ENCODE measurements around the gene COX4I2.
"Not testable (repeated sequence)": the region's sequence is repeated elsewhere in the genome, so short reads cannot be mapped to it uniquely, and the experiment has no call there.

COX4I2 gene

DNA sequence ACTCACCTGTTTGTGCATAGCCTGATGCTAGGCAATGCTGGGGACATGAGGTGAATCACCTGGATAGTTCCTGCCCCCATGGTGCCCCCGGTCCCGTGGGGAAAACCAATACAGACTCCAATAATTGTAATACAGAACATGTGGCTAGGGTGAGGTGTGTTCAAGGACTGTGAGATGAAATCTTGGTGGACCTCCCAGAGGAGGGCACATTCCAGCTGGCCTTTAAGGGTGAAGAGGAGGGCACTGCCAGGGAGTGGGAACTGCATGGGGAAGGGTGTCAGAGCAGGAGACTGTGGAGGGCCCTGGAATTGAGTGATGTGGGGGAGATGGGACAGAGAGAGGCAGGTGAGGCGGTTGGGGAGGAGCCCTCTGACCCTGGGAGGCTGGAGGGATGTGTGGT lies 2.5 kb downstream of the COX4I2 start:
- Histone ChIP-seq H3K4me1 (ENCODE audit: control insufficient read depth, low read depth, low read length) (no peaks in the 10 kb centered on the region), H3K9me3 (ENCODE audit: control insufficient read depth, low read depth, low read length) (no peaks in the 10 kb centered on the region), H3K9ac (ENCODE audit: low read length) (no peak overlapping the region), H3K27me3 (ENCODE audit: control insufficient read depth, insufficient read depth, low read length) (no peaks in the 10 kb centered on the region), H3K4me3 (ENCODE audit: low read length) (no peak overlapping the region), H3K36me3 (ENCODE audit: control insufficient read depth, low read depth, low read length) (no peaks in the 10 kb centered on the region), H3K27ac (ENCODE audit: low read length) (no peak overlapping the region)

DNA sequence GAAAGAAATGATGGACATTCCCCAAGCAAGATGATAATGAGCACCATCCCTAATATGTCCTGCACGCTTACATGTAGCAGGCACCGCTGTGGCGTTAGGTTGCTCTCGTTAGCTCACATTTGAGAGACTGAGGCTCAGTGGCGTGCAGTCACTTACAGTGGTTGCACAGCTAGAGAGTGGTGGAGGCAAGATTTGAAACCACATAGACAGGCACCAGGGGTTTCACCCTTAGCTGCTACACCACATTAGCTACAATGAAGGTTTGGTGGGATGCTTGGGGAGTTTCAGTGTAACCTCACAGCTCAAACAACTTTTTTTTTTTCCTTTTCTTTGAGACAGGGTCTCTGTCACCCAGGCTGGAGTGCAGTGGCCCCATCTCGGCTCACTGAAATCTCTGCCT lies 3.7 kb downstream of the COX4I2 start:
- no peaks in the 10 kb centered on the region for H3K4me1 ChIP-seq (ENCODE audit: control insufficient read depth, low read depth, low read length)
- H3K9me3 ChIP-seq (ENCODE audit: control insufficient read depth, low read depth, low read length) = no peaks in the 10 kb centered on the region
- no peak overlapping the region for H3K4me3 ChIP-seq (ENCODE audit: low read length)
- H3K36me3 ChIP-seq (ENCODE audit: control insufficient read depth, low read depth, low read length) = no peaks in the 10 kb centered on the region
- H3K9ac ChIP-seq (ENCODE audit: low read length) = no peak overlapping the region
- H3K27me3 ChIP-seq (ENCODE audit: control insufficient read depth, insufficient read depth, low read length) = no peaks in the 10 kb centered on the region
- H3K27ac ChIP-seq (ENCODE audit: low read length) = no peak overlapping the region

DNA sequence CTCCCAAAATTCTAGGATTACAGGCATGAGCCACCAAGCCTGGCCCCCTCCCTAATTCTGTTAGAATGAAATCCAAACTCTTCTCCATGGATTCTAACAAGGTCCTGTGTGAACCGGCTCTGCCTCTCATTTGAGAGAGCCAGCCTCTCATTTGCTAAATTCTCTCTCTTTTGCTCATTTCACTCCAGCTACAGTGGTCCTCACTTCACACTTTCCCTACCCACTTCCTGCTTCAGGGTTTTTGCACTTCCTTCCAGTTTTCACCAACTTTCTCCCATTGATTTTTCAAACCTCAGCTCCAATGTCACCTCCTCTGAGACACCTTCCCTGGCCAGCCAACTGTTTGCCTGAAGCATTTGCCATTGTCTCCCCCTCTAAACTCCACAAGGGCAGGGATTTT lies 5.1 kb downstream of the COX4I2 start:
- Histone ChIP-seq H3K27me3 (ENCODE audit: control insufficient read depth, insufficient read depth, low read length) (no peaks in the 10 kb centered on the region), H3K9ac (ENCODE audit: low read length) (no peak overlapping the region), H3K4me3 (ENCODE audit: low read length) (no peak overlapping the region), H3K36me3 (ENCODE audit: control insufficient read depth, low read depth, low read length) (no peaks in the 10 kb centered on the region), H3K9me3 (ENCODE audit: control insufficient read depth, low read depth, low read length) (no peaks in the 10 kb centered on the region), H3K4me1 (ENCODE audit: control insufficient read depth, low read depth, low read length) (no peaks in the 10 kb centered on the region), H3K27ac (ENCODE audit: low read length) (no peak overlapping the region)

DNA sequence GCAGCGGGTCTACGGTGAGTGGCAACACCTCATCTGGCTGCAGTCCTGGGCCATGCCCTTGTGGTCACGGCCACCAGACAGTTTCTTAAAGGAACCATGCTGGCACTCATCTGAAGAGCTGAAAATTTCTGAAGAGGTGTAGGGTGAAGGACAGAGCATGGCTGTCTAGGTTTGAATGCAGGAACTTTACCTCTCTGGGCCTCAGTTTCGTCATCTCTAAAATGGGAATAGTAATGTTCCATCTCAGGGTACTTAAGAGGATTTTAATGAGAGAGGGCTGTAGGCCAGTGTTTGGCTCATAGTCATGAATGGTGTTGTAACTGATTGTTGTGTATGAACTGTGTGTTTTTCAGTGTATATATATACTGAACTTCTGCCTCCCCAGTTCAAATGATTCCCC lies 5.8 kb downstream of the COX4I2 start:
- Histone ChIP-seq H3K36me3 (ENCODE audit: control insufficient read depth, low read depth, low read length) (no peaks in the 10 kb centered on the region), H3K4me1 (ENCODE audit: control insufficient read depth, low read depth, low read length) (no peaks in the 10 kb centered on the region), H3K9me3 (ENCODE audit: control insufficient read depth, low read depth, low read length) (no peaks in the 10 kb centered on the region), H3K4me3 (ENCODE audit: low read length) (no peak overlapping the region), H3K27me3 (ENCODE audit: control insufficient read depth, insufficient read depth, low read length) (no peaks in the 10 kb centered on the region), H3K9ac (ENCODE audit: low read length) (no peak overlapping the region), H3K27ac (ENCODE audit: low read length) (no peak overlapping the region)

DNA sequence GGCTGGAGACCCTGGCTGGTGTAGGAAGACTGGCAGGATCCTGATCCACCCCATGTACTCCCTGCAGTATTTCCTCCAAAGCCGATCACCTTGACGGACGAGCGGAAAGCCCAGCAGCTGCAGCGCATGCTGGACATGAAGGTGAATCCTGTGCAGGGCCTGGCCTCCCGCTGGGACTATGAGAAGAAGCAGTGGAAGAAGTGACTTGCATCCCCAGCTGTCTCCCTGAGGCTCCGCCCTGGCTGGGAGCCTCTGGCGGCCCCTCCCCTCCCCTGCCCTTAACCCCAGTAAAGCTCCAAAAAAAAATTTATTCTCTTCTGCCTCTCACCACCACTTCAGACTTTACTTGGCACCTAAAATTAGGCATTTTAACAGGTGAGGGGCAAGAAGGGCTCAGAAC lies 7.0 kb downstream of the COX4I2 start:
- Histone ChIP-seq H3K4me1 (ENCODE audit: control insufficient read depth, low read depth, low read length) (no peaks in the 10 kb centered on the region), H3K4me3 (ENCODE audit: low read length) (no peak overlapping the region), H3K9ac (ENCODE audit: low read length) (no peak overlapping the region)

DNA sequence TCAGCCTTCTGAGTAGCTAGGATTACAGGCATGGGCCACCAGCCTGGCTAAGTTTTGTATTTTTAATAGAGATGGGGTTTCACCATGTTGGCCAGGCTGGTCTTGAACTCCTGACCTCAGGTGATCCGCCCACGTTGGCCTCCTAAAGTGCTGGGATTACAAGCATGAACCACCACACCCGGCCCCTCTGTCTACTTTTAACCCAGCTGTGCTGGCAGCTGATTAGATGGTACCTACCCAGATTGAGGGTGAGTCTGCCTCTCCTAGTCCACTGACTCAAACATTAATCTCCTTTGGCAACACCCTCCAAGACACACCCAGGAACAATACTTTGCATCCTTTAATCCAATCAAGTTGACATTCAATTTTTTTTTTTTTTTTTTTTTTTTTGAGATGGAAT lies 10.4 kb downstream of the COX4I2 start:
- not testable (repeated sequence) for H3K27ac ChIP-seq (ENCODE audit: low read length); H3K4me1 ChIP-seq (ENCODE audit: control insufficient read depth, low read depth, low read length); H3K9me3 ChIP-seq (ENCODE audit: control insufficient read depth, low read depth, low read length); H3K4me3 ChIP-seq (ENCODE audit: low read length); H3K36me3 ChIP-seq (ENCODE audit: control insufficient read depth, low read depth, low read length); H3K9ac ChIP-seq (ENCODE audit: low read length); H3K27me3 ChIP-seq (ENCODE audit: control insufficient read depth, insufficient read depth, low read length)

More for the DNA sequence above, 7.0 kb downstream of the COX4I2 start:
- Histone ChIP-seq H3K9me3 (ENCODE audit: control insufficient read depth, low read depth, low read length) (no peaks in the 10 kb centered on the region), H3K27me3 (ENCODE audit: control insufficient read depth, insufficient read depth, low read length) (no peaks in the 10 kb centered on the region), H3K36me3 (ENCODE audit: control insufficient read depth, low read depth, low read length) (no peaks in the 10 kb centered on the region), H3K27ac (ENCODE audit: low read length) (no peak overlapping the region)

DNA sequence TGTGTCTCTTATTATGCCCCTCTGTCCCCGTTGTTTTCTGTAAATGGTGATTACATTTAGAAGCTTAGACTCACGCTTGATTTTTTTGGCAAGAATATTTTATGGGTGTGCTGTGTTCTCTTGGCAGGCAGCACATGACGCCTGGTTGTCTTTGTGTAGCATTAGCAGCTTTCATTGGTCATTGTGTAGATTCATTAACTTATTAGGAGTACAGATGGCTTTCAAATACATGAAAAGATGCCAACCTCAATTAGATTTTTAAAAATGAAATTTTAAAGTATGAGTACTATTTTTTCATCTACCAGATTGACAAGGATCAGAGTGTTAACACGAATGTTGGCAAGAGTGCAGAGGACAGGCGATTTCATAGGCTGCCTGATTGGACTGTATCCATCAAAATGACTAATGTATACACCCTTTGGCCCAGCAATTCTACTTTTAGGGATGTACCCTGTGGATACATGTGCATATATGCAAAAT lies 15.2 kb downstream of the COX4I2 start:
- no peaks in the 10 kb centered on the region for H3K27me3 ChIP-seq (ENCODE audit: control insufficient read depth, insufficient read depth, low read length)
- no peaks in the 10 kb centered on the region for H3K9me3 ChIP-seq (ENCODE audit: control insufficient read depth, low read depth, low read length)
- no peak overlapping the region for H3K4me3 ChIP-seq (ENCODE audit: low read length)
- no peak overlapping the region for H3K27ac ChIP-seq (ENCODE audit: low read length)
- no peaks in the 10 kb centered on the region for H3K36me3 ChIP-seq (ENCODE audit: control insufficient read depth, low read depth, low read length)
- H3K9ac ChIP-seq (ENCODE audit: low read length) = no peak overlapping the region
- no peaks in the 10 kb centered on the region for H3K4me1 ChIP-seq (ENCODE audit: control insufficient read depth, low read depth, low read length)

DNA sequence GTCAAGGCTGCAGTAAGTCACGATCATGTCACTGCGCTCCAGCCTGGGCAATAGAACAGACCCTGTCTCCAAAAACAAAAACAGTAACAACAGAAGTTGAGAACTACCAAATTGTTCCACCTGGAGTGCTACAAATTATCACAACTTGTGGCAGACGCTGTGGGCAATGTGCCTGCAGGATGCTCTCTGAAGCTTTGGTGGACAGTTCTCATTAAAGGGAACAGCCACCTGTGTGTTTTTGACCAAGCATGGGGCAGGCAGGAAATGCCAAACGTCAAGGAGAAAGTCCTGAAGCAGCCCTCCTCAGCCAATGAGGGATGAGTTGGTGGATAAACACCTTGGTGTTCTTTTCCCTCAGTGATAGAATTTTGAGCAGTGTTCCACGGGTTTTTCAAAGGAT lies 15.8 kb downstream of the COX4I2 start:
- Histone ChIP-seq H3K27me3 (ENCODE audit: control insufficient read depth, insufficient read depth, low read length) (no peaks in the 10 kb centered on the region), H3K9me3 (ENCODE audit: control insufficient read depth, low read depth, low read length) (no peaks in the 10 kb centered on the region), H3K27ac (ENCODE audit: low read length) (no peak overlapping the region), H3K9ac (ENCODE audit: low read length) (no peak overlapping the region), H3K4me3 (ENCODE audit: low read length) (no peak overlapping the region), H3K36me3 (ENCODE audit: control insufficient read depth, low read depth, low read length) (no peaks in the 10 kb centered on the region), H3K4me1 (ENCODE audit: control insufficient read depth, low read depth, low read length) (no peaks in the 10 kb centered on the region)

DNA sequence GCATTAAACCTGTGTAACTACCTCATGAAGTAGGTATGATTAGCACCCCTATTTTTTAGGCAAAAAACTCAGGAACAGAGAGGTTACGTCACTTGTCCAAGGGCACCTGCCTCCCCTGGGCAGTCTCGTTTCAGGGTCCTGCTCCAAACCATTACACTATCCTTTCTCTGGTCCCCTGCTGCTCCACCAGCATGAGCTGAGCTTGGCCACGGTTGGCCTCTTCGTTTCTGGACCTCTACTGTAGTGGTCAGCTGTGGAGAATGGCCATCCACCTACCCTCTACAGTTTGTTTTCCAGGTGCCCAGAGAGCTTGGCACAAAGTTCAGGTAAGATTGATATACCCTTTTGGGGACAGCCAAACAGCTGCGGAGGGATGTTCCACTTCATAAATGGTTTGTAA lies 16.8 kb downstream of the COX4I2 start:
- Histone ChIP-seq H3K36me3 (ENCODE audit: control insufficient read depth, low read depth, low read length) (no peaks in the 10 kb centered on the region), H3K27ac (ENCODE audit: low read length) (no peak overlapping the region), H3K4me3 (ENCODE audit: low read length) (no peak overlapping the region), H3K9me3 (ENCODE audit: control insufficient read depth, low read depth, low read length) (no peaks in the 10 kb centered on the region), H3K4me1 (ENCODE audit: control insufficient read depth, low read depth, low read length) (no peaks in the 10 kb centered on the region), H3K27me3 (ENCODE audit: control insufficient read depth, insufficient read depth, low read length) (no peaks in the 10 kb centered on the region), H3K9ac (ENCODE audit: low read length) (no peak overlapping the region)

DNA sequence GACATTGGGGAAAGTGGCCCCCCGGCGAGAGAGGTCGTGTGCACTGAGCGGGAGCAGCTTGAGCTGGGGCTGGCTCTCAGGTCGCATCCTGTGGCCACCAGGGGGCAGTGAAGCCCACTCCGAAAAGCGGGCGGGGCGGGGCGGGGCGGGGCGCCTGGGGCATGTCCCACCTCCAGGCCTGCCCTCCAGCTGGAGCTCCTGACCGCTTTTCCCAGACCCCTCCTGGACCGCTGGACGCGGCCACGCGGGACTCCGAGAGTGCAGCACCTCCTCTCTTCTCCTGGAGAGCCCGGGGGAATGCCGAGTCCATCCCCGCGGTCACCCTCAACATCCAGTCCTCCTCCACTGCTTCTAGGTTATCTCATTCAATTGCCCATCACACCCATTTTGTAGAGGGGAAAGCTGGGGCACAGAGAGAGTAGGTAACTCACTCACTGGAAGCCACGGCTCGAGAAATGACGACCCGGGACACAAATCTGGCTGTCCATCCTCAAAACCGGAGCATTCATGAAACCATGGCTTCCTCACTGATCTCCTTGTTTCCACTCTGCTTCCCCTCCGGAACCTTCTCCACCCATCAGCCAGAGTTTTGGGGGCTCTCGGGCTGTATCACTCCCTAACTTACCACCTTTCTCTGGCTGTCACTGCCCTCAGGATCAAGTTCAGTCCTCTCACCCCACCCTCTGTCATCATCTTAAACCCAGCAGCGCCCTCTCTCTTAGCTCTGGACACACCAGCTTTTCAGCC lies 24.1 kb downstream of the COX4I2 start:
- Histone ChIP-seq H3K27ac (ENCODE audit: low read length) (no peak overlapping the region), H3K4me3 (ENCODE audit: low read length) (peak overlapping the region; percentile 51)

DNA sequence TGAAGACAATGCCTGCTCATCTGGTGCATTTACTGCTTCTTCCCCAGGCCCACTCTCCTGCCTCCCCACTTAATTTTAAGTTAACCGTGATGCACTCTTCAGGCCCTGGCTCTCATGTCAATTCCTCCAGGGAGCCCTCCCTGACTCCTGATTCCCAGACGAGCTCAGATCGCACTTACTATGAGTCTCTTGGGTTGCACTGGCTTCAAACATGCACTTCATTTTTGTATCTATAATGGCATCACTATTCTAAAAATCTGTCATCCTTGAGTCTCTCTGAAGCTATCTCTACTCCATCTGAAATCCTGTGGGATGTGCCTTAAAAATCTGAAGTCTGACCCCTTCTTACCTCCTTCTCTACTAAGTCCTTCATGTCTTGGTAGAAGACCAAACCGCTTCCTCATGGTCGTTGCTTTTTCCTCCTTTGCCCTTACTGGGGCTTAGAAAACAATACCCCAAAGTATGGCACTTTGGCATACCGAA lies 24.7 kb downstream of the COX4I2 start:
- peaks cover 7% of the 10 kb centered on the region for H3K4me1 ChIP-seq (ENCODE audit: control insufficient read depth, low read depth, low read length)
- no peak overlapping the region for H3K27ac ChIP-seq (ENCODE audit: low read length)
- H3K4me3 ChIP-seq (ENCODE audit: low read length) = no peak overlapping the region
- H3K36me3 ChIP-seq (ENCODE audit: control insufficient read depth, low read depth, low read length) = no peaks in the 10 kb centered on the region
- no peaks in the 10 kb centered on the region for H3K27me3 ChIP-seq (ENCODE audit: control insufficient read depth, insufficient read depth, low read length)
- H3K9me3 ChIP-seq (ENCODE audit: control insufficient read depth, low read depth, low read length) = no peaks in the 10 kb centered on the region
- no peak overlapping the region for H3K9ac ChIP-seq (ENCODE audit: low read length)

More for the DNA sequence above, 24.1 kb downstream of the COX4I2 start:
- Histone ChIP-seq H3K27me3 (ENCODE audit: control insufficient read depth, insufficient read depth, low read length) (no peaks in the 10 kb centered on the region), H3K36me3 (ENCODE audit: control insufficient read depth, low read depth, low read length) (no peaks in the 10 kb centered on the region), H3K9ac (ENCODE audit: low read length) (no peak overlapping the region), H3K9me3 (ENCODE audit: control insufficient read depth, low read depth, low read length) (no peaks in the 10 kb centered on the region), H3K4me1 (ENCODE audit: control insufficient read depth, low read depth, low read length) (peaks cover 7% of the 10 kb centered on the region)

DNA sequence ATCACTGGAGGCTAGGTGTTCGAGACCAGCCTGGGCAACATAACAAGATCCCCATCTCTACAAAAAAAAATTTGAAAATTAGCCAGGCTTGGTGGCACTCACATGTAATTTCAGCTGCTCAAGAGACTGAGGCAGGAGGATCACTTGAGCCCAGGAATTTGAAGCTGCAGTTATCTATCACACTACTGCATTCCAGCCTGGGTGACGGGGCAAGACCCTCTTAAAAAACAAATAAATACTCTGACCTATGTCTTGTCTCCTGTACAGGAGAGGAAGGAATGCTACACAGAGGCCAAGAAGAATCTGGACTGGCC lies 25.8 kb downstream of the COX4I2 start:
- Histone ChIP-seq H3K27ac (ENCODE audit: low read length) (no peak overlapping the region), H3K4me3 (ENCODE audit: low read length) (no peak overlapping the region), H3K4me1 (ENCODE audit: control insufficient read depth, low read depth, low read length) (peaks cover 7% of the 10 kb centered on the region), H3K27me3 (ENCODE audit: control insufficient read depth, insufficient read depth, low read length) (no peaks in the 10 kb centered on the region), H3K9me3 (ENCODE audit: control insufficient read depth, low read depth, low read length) (no peaks in the 10 kb centered on the region), H3K9ac (ENCODE audit: low read length) (no peak overlapping the region), H3K36me3 (ENCODE audit: control insufficient read depth, low read depth, low read length) (no peaks in the 10 kb centered on the region)
